Epithelial cell of proximal tubule (primary cell): ENCODE measurements around the gene ARID5A. TPM values are rescaled to one million over a fixed set of nuclear protein-coding genes. Genes with fewer than 3 reads are reported as not detected.

Experiments
- DNase-seq: peaks from one replicate; pipeline ENCODE4 v3.0.0-alpha.2; 2011; ENCODE audit warnings: low read depth
- H3K4me3 ChIP-seq: 2 replicates; pipeline ENCODE4 v1.5.1; 2011; ENCODE audit warnings: low read depth, mild to moderate bottlenecking, low read length
- CTCF ChIP-seq: conservative IDR thresholded peaks from 2 replicates; pipeline ENCODE4 v1.5.1; 2012; ENCODE audit warnings: low read depth, mild to moderate bottlenecking, low read length
- total RNA-seq: library from RNA; depleted of rRNA; stranded (reverse); fragments of >200 nt; gene quantifications from 2 replicates; pipeline ENCODE4 v1.2.3, GENCODE V29; 2015

ARID5A gene
- total RNA-seq, 1 donor from 2014 or later = 20.8 TPM

DNA sequence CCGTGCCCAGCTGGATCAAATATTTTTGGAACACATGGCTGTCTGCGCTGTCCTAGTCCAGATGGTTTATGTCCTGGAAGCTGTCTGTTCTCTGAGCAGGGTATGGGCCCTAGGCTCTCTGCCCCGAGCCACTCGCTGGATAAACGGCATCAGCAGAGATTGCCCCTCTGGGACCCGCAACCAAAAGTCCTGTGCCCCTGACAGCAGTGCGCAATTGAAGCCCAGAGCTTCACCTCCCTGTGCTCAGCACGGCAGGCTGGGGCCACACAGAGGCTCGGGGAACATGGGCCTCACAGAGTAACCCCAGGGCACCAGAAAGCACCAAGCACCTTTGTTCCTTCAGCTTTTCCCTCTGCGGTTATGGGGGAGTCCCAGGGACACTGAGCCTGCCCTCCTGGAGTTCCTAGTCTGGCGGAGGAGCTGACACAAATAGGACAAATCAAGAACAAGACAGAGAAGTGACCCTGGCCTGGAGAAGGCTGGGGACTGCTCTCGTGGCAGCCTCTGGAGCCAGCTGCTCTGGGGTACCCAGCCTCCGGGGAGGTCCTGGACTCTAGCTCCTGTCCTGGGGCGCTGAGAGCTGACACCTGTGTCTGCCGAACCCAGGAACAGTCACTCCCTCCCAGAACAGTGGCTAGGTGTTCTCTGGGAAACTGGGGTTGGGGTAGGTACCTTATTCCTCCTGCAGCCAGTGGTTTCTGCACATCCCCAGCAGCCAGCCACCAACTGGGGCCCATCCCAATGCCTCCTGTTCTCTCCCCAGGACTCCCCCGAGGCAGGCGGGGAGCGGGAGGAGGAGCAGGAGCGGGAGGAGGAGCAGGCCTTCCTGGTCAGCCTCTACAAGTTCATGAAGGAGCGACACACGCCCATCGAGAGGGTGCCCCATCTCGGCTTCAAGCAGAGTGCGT lies 12.3 kb downstream of the ARID5A start:
- no peak for TF ChIP-seq CTCF
- no peak for DNase-seq
- no peak overlapping the region for H3K4me3 ChIP-seq

GRCh38 chr2:96549466-96549785 lies 12.9 kb downstream of the ARID5A start:
- no peak overlapping the region for H3K4me3 ChIP-seq
- DNase-seq = no peak
- TF ChIP-seq CTCF = no peak

DNA sequence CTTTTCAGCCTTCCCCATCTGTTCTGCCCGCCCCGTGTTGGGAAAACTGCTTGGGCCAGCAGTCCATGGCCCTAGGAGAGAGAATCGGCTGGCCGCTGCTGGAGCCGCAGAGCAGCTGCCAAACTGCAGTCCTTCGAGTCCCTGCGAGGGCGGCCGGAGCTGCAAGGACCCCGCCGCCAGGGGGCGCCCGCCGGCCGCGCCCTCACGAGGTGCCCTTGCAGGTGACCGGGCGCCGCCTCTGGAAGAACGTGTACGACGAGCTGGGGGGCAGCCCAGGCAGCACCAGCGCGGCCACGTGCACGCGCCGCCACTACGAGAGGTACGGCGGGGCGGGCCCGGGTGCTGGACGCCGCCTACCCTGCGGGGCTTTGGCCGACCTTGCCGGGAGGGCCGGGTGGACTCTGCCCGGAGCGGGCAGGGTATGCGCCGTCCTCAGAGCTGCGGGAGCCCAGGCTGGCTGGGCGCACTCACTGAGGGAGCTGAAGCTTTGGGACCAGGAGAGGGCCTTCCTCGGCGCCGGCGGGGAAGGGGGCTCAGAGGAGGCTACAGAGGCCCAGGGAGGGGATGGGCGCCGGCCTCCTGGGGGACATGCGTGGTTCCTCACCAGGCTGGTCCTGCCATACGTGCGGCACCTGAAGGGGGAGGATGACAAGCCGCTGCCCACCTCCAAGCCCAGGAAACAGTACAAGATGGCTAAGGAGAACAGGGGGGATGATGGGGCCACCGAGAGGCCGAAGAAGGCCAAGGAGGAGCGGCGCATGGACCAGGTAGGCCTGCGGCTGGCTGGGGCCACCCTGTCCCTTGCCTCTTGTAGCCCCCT lies 13.6 kb downstream of the ARID5A start:
- peak; percentile 51 for TF ChIP-seq CTCF
- no peak for DNase-seq
- H3K4me3 ChIP-seq = peak overlapping the region; percentile 27

GRCh38 chr2:96550787-96551604 lies 14.4 kb downstream of the ARID5A start:
- H3K4me3 ChIP-seq = peak overlapping the region; percentile 27
- DNase-seq = no peak
- TF ChIP-seq CTCF = no peak

DNA sequence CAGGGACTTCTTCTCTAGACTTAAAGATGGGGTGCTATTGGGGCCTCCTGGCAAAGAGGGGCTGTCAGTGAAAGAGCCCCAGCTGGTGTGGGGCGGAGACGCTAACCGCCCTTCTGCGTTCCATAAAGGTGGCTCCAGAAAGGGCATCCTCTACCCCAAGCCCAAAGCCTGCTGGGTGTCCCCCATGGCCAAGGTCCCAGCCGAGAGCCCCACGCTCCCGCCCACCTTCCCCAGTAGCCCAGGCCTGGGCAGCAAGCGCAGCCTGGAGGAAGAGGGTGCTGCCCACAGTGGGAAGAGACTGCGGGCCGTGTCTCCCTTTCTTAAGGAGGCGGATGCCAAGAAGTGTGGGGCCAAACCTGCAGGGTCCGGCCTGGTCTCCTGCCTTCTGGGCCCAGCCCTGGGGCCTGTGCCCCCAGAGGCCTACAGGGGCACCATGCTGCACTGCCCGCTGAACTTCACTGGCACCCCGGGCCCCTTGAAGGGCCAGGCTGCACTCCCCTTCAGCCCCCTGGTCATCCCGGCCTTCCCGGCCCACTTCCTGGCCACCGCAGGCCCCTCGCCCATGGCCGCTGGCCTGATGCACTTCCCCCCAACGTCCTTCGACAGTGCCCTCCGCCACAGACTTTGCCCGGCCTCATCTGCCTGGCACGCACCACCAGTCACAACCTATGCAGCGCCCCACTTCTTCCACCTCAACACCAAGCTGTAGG lies 15.2 kb downstream of the ARID5A start:
- H3K4me3 ChIP-seq = no peak overlapping the region
- DNase-seq = no peak
- TF ChIP-seq CTCF = no peak
